B cell (primary cell): ENCODE data around the gene LYPLAL1. TPM values are rescaled to one million over a fixed set of nuclear protein-coding genes. Genes with fewer than 3 reads are reported as not detected.
A peak's percentile ranks its signal among the peaks of the same experiment; 100 is the strongest.

Source experiments
- ATAC-seq: fragments of 200-7000 bp; cut with Tn5 transposase; one replicate; pipeline ENCODE4 v1.10.0; 2021; ENCODE audit warnings: low read depth, mild to moderate bottlenecking, moderate number of reproducible peaks, moderate library complexity
- CTCF ChIA-PET: fragments of 350-600 bp; sonication (Branson Sonifier 250); formaldehyde crosslinking; loops from one replicate; lab custom pipeline; 2021; ENCODE audit warnings: antibody characterized with exemption, inconsistent platforms; lab: Charles Lee
- POLR2A ChIA-PET: fragments of 350-600 bp; sonication (Branson Sonifier 250); formaldehyde crosslinking; loops from one replicate; lab custom pipeline; 2021; ENCODE audit warnings: antibody characterized with exemption; lab: Charles Lee
- DNase-seq: peaks from one replicate; pipeline ENCODE4 v3.0.0; 2013
- H2AFZ ChIP-seq: 2 replicates; pipeline ENCODE4 v1.6.1; 2012; ENCODE audit warnings: mild to moderate bottlenecking, low read depth, low read length; ENCODE audit not compliant: insufficient read depth, poor library complexity, severe bottlenecking
- H3K27ac ChIP-seq, 2 donors: 1 replicate in 1 of 2; 2 replicates in 1 of 2; pipeline ENCODE4 v1.5.1; 2012 to 2013; ENCODE audit warnings: low read length in 2 of 2, mild to moderate bottlenecking in 2 of 2, moderate library complexity in 1 of 2
- H3K27me3 ChIP-seq, 4 experiments: fragments of 200-600 bp in 1 of 4; sonication (generic) in 1 of 4; replicated peaks in 1 of 4; 1 replicate in 2 of 4; 2 replicates in 2 of 4; pipeline versions ENCODE4 v1.6.1 to v1.7.0; 2013 to 2016; ENCODE audit warnings: low read length in 3 of 4, mild to moderate bottlenecking in 2 of 4, mixed read lengths in 1 of 4, moderate library complexity in 1 of 4; ENCODE audit not compliant: insufficient read depth in 4 of 4, control insufficient read depth in 3 of 4; ENCODE audit errors: control extremely low read depth in 1 of 4
- H3K36me3 ChIP-seq, 2 experiments: replicated peaks in 1 of 2; 1 replicate in 1 of 2; 2 replicates in 1 of 2; pipeline versions ENCODE4 v1.6.1 to v1.7.1; 2013; ENCODE audit warnings: low read length in 1 of 2; ENCODE audit not compliant: insufficient read depth in 2 of 2, control insufficient read depth in 1 of 2; ENCODE audit errors: control extremely low read depth in 1 of 2, extremely low read depth in 1 of 2
- H3K4me1 ChIP-seq, 2 donors: fragments of 200-600 bp in 1 of 2; sonication (generic) in 1 of 2; 1 replicate in 1 of 2; 2 replicates in 1 of 2; pipeline versions ENCODE4 v1.5.1 to v1.6.1; 2013 to 2017; ENCODE audit warnings: low read length in 2 of 2; ENCODE audit not compliant: control insufficient read depth in 2 of 2, insufficient read depth in 2 of 2
- H3K4me2 ChIP-seq: replicated peaks from 2 replicates; pipeline ENCODE3; 2012; ENCODE audit warnings: mild to moderate bottlenecking, low read depth, low read length; ENCODE audit not compliant: poor library complexity, severe bottlenecking
- H3K4me3 ChIP-seq, 5 experiments: fragments of 200-600 bp in 1 of 5; sonication (generic) in 1 of 5; 1 replicate in 3 of 5; 2 replicates in 2 of 5; pipeline versions ENCODE4 v1.5.1 to v1.7.0; 2011 to 2016; ENCODE audit warnings: low read length in 4 of 5, mild to moderate bottlenecking in 4 of 5, low read depth in 2 of 5, control low read depth in 1 of 5, moderate library complexity in 1 of 5; ENCODE audit not compliant: insufficient read depth in 1 of 5; ENCODE audit errors: control extremely low read depth in 1 of 5, extremely low read depth in 1 of 5
- H3K79me2 ChIP-seq: fragments of 200-600 bp; sonication (generic); one replicate; pipeline ENCODE4 v1.6.0; 2016; ENCODE audit warnings: low read length; ENCODE audit not compliant: control insufficient read depth, insufficient read depth
- H3K9ac ChIP-seq: fragments of 200-600 bp; sonication (generic); 2 replicates; pipeline ENCODE4 v1.6.1; 2017; ENCODE audit warnings: mild to moderate bottlenecking, low read length, moderate library complexity
- H3K9me3 ChIP-seq, 3 donors: one replicate each; pipeline versions ENCODE4 v1.6.1 to v1.7.1; 2013; ENCODE audit warnings: low read length in 2 of 3; ENCODE audit not compliant: control insufficient read depth in 2 of 3, insufficient read depth in 1 of 3; ENCODE audit errors: control extremely low read depth in 1 of 3
- H4K20me1 ChIP-seq: 2 replicates; pipeline ENCODE4 v1.6.0; 2012; ENCODE audit warnings: mild to moderate bottlenecking, low read length; ENCODE audit not compliant: insufficient read depth, control insufficient read depth, poor library complexity, severe bottlenecking
- H3K27ac Mint-ChIP-seq: one replicate; pipeline ENCODE4 v1.8.0; 2021; ENCODE audit warnings: mixed read lengths
- H3K27me3 Mint-ChIP-seq: one replicate; pipeline ENCODE4 v1.8.0; 2021; ENCODE audit warnings: mixed read lengths
- H3K4me1 Mint-ChIP-seq: one replicate; pipeline ENCODE4 v1.8.0; 2021; ENCODE audit warnings: mixed read lengths
- H3K4me3 Mint-ChIP-seq: one replicate; pipeline ENCODE4 v1.8.0; 2021; ENCODE audit warnings: mixed read lengths
- H3K9me3 Mint-ChIP-seq: one replicate; pipeline ENCODE4 v1.8.0; 2022; ENCODE audit warnings: mixed read lengths; ENCODE audit not compliant: insufficient read depth
- CTCF ChIP-seq: fragments of 200-600 bp; IDR thresholded peaks from one replicate; pipeline ENCODE4 v1.8.0; 2022; ENCODE audit warnings: antibody characterized with exemption, mild to moderate bottlenecking
- EZH2 ChIP-seq: IDR thresholded peaks from 2 replicates; pipeline ENCODE4 v1.6.1; 2012; ENCODE audit warnings: borderline replicate concordance, low read depth, mild to moderate bottlenecking, moderate library complexity, low read length; ENCODE audit not compliant: insufficient read depth, poor library complexity, severe bottlenecking
- WGBS: methylation state at CpG from one replicate; pipeline ENCODE4 v1.1.5; 2013; ENCODE audit warnings: missing lambda C conversion rate; ENCODE audit not compliant: insufficient coverage; 5-methylcytosine and 5-hydroxymethylcytosine counted together
- intact Hi-C: fragments of 100-400 bp; cut with micrococcal nuclease; formaldehyde crosslinking; loops from one replicate; pipeline ENCODE4 v1.10.0; 2022
- polyA plus RNA-seq: library from polyadenylated mRNA; depleted of rRNA; stranded (reverse); fragments of >200 nt; gene quantifications from 2 replicates; pipeline ENCODE4 v1.2.3, GENCODE V29; 2012
- total RNA-seq, 2 donors: library from RNA; stranded (reverse); fragments of 120-200 nt in 1 of 2; gene quantifications; 1 replicate in 1 of 2; 2 replicates in 1 of 2; pipeline versions ENCODE4 v1.2.3 to v1.2.4, GENCODE V29; 2013 to 2022

Gene LYPLAL1
- total and polyA plus RNA-seq, 2 donors (not counting 1 experiment from before 2014, with no cell fraction given), result 27.0 to 65.4 TPM

DNA sequence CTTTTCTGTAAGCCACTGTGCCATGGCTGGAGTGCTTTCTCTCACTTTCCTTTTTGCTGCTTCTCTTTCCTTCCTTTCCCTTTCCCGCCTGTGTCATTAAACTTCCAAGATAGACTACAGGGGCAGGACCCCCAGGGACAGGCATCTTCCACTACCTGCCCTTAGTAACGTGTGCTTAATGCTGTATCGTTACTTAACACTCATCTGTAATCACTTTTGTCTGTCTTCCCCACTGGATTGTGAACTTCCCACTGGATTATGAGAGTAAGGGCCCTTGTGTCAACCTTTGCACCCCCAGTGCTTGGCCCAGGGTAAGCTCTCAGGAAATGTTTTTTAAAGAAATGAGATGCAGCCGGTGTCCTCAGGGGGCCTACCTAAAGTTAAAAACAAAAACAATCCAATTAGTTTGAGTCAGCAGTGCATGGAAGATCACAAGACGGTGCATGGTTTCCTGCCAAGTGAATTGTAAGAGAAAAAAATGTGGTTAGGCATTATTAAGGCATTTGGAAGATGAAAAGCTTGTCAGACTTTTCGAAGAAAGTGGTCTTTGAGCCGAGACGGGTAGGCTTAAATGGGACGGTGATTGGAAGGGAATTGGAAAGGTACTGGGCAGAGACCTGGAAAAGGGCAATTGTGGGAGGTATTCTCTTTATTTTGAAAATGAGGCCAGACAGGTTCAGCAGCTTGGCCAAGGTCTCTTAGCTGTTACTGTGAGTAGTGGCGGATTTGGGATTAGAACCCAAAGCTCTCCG lies 958 bp downstream of the LYPLAL1 start:
- Histone ChIP-seq H4K20me1 (no peaks in the 10 kb centered on the region), H3K36me3 (peaks cover 2 to 18% of the 10 kb centered on the region in 2 experiments), H3K27ac (peak overlapping the region; percentile 93 to 95), H3K4me2 (peak overlapping the region; percentile 93), H3K27me3 (no peaks in the 10 kb centered on the region), H3K9ac (peak overlapping the region; percentile 84), H3K79me2 (peaks cover 43% of the 10 kb centered on the region), H3K9me3 (no peaks in the 10 kb centered on the region), H2AFZ (peak overlapping the region; percentile 88), H3K4me3 (peak overlapping the region; percentile 70 to 87 (median 80)), H3K4me1 (peaks cover 27 to 38% of the 10 kb centered on the region in 2 donors)
- ATAC-seq (peak; percentile 40), DNase-seq (peak; percentile 72)
- intact Hi-C loops, result loop anchor here (1.0 to 10.0 kb wide), 5 partner anchors 14 to 1700 kb away; partner anchors contain the start of genes EPRS1, HLX, RAB3GAP2 and TGFB2
- ChIA-PET CTCF (interaction anchor here (0.8 to 1.5 kb wide), 6 partner anchors 10 to 108 kb away, joined by 3 to 6 read pairs (median 3); no protein-coding TSS in a partner anchor), POLR2A (interaction anchor here (2.4 kb wide), 1 partner anchor 14 kb away, joined by 15 read pairs; no protein-coding TSS in a partner anchor)
- Mint-ChIP-seq H3K4me3 (peak overlapping the region; percentile 99), H3K27me3 (no peaks in the 10 kb centered on the region), H3K9me3 (no peaks in the 10 kb centered on the region), H3K4me1 (peaks cover 57% of the 10 kb centered on the region), H3K27ac (peak overlapping the region; percentile 99)
- no peak for TF ChIP-seq CTCF
- no peak for TF ChIP-seq EZH2
- WGBS, result 24% methylated on average over 10 of the region's 11 CpGs
